IPS-18a (cell line): ENCODE data around the gene RNF41.
A peak's percentile ranks its signal among the peaks of the same experiment; 100 is the strongest.

ENCODE experiments used
- H3K27ac ChIP-seq: one replicate; pipeline ENCODE4 v1.5.1; 2013; ENCODE audit warnings: low read length
- H3K27me3 ChIP-seq: one replicate; pipeline ENCODE4 v1.6.1; 2013; ENCODE audit warnings: mild to moderate bottlenecking, low read length; ENCODE audit not compliant: control insufficient read depth, insufficient read depth
- H3K36me3 ChIP-seq: one replicate; pipeline ENCODE4 v1.6.1; 2013; ENCODE audit warnings: low read depth, low read length; ENCODE audit not compliant: control insufficient read depth
- H3K4me1 ChIP-seq: one replicate; pipeline ENCODE4 v1.6.1; 2013; ENCODE audit warnings: low read depth, low read length; ENCODE audit not compliant: control insufficient read depth
- H3K4me3 ChIP-seq: one replicate; pipeline ENCODE4 v1.5.1; 2013; ENCODE audit warnings: low read length
- H3K9ac ChIP-seq: one replicate; pipeline ENCODE4 v1.6.1; 2013; ENCODE audit warnings: mild to moderate bottlenecking, low read length, moderate library complexity
- H3K9me3 ChIP-seq: one replicate; pipeline ENCODE4 v1.6.1; 2013; ENCODE audit warnings: low read depth, low read length; ENCODE audit not compliant: control insufficient read depth

Gene RNF41

GRCh38 chr12:56224102-56224701 lies 2.5 kb upstream of the RNF41 start, which contains the start of gene NABP2:
TSS of gene NABP2 (plus strand) at chr12:56224342. CDS start at chr12:56224857, 515 bp downstream.
- no peaks in the 10 kb centered on the region for H3K27me3 ChIP-seq
- no peaks in the 10 kb centered on the region for H3K36me3 ChIP-seq
- H3K27ac ChIP-seq, result peak within 1 kb of the TSS; percentile 80
- peak within 1 kb of the TSS; percentile 76 for H3K9ac ChIP-seq
- H3K4me3 ChIP-seq, result peak within 1 kb of the TSS; percentile 79
- H3K4me1 ChIP-seq, result peaks cover 17% of the 10 kb centered on the region
- no peaks in the 10 kb centered on the region for H3K9me3 ChIP-seq

- no peaks in the 10 kb centered on the region for H3K27me3 ChIP-seq
- peak overlapping the region; percentile 65 for H3K9ac ChIP-seq
- peak overlapping the region; percentile 43 for H3K4me3 ChIP-seq
- peak overlapping the region; percentile 80 for H3K27ac ChIP-seq
- H3K9me3 ChIP-seq, result no peaks in the 10 kb centered on the region
- no peaks in the 10 kb centered on the region for H3K36me3 ChIP-seq
- peaks cover 17% of the 10 kb centered on the region for H3K4me1 ChIP-seq
Measured at GRCh38 chr12:56223571-56224101, 1.9 kb upstream of the RNF41 start.

- Histone ChIP-seq H3K4me3 (peak overlapping the region; percentile 94), H3K27me3 (no peaks in the 10 kb centered on the region), H3K9me3 (no peaks in the 10 kb centered on the region), H3K4me1 (peaks cover 17% of the 10 kb centered on the region), H3K27ac (peak overlapping the region; percentile 89), H3K36me3 (no peaks in the 10 kb centered on the region), H3K9ac (peak overlapping the region; percentile 91)
Measured at GRCh38 chr12:56222531-56222895, 791 bp upstream of the RNF41 start.

- Histone ChIP-seq H3K4me3 (peak overlapping the region; percentile 94), H3K9ac (peak overlapping the region; percentile 91), H3K27me3 (no peaks in the 10 kb centered on the region), H3K4me1 (peaks cover 17% of the 10 kb centered on the region), H3K27ac (peak overlapping the region; percentile 89), H3K9me3 (no peaks in the 10 kb centered on the region), H3K36me3 (peaks cover 3% of the 10 kb centered on the region)
Measured at GRCh38 chr12:56221232-56221756, 428 bp downstream of the RNF41 start.

GRCh38 chr12:56220611-56221231 lies 1.0 kb downstream of the RNF41 start:
- Histone ChIP-seq H3K27me3 (no peaks in the 10 kb centered on the region), H3K36me3 (peaks cover 7% of the 10 kb centered on the region), H3K9me3 (no peaks in the 10 kb centered on the region), H3K27ac (peak overlapping the region; percentile 89), H3K9ac (peak overlapping the region; percentile 91), H3K4me1 (peaks cover 17% of the 10 kb centered on the region), H3K4me3 (peak overlapping the region; percentile 94)

GRCh38 chr12:56219840-56220239 lies 1.9 kb downstream of the RNF41 start:
- Histone ChIP-seq H3K27ac (no peak overlapping the region), H3K4me3 (no peak overlapping the region)

GRCh38 chr12:56216461-56216860 lies 5.3 kb downstream of the RNF41 start:
- no peak overlapping the region for H3K9ac ChIP-seq
- no peak overlapping the region for H3K27ac ChIP-seq
- H3K9me3 ChIP-seq, result no peaks in the 10 kb centered on the region
- no peaks in the 10 kb centered on the region for H3K4me1 ChIP-seq
- no peak overlapping the region for H3K4me3 ChIP-seq
- peaks cover 42% of the 10 kb centered on the region for H3K36me3 ChIP-seq
- no peaks in the 10 kb centered on the region for H3K27me3 ChIP-seq

More at GRCh38 chr12:56219840-56220239, 1.9 kb downstream of the RNF41 start:
- peaks cover 12% of the 10 kb centered on the region for H3K36me3 ChIP-seq
- H3K9me3 ChIP-seq, result no peaks in the 10 kb centered on the region
- no peaks in the 10 kb centered on the region for H3K27me3 ChIP-seq
- peaks cover 16% of the 10 kb centered on the region for H3K4me1 ChIP-seq
- no peak overlapping the region for H3K9ac ChIP-seq

GRCh38 chr12:56213878-56214277 lies 7.8 kb downstream of the RNF41 start:
- Histone ChIP-seq H3K9ac (no peak overlapping the region), H3K27ac (no peak overlapping the region), H3K36me3 (peaks cover 57% of the 10 kb centered on the region), H3K9me3 (no peaks in the 10 kb centered on the region), H3K4me1 (no peaks in the 10 kb centered on the region), H3K27me3 (no peaks in the 10 kb centered on the region), H3K4me3 (no peak overlapping the region)

GRCh38 chr12:56212361-56212760 lies 9.4 kb downstream of the RNF41 start:
- H3K36me3 ChIP-seq, result peaks cover 66% of the 10 kb centered on the region

GRCh38 chr12:56208006-56208405 lies 13.7 kb downstream of the RNF41 start:
- H3K36me3 ChIP-seq, result peaks cover 65% of the 10 kb centered on the region
- H3K4me3 ChIP-seq, result no peak overlapping the region
- no peak overlapping the region for H3K9ac ChIP-seq
- H3K27ac ChIP-seq, result no peak overlapping the region
- H3K27me3 ChIP-seq, result no peaks in the 10 kb centered on the region
- H3K4me1 ChIP-seq, result no peaks in the 10 kb centered on the region
- no peaks in the 10 kb centered on the region for H3K9me3 ChIP-seq

More at GRCh38 chr12:56212361-56212760, 9.4 kb downstream of the RNF41 start:
- Histone ChIP-seq H3K27ac (no peak overlapping the region), H3K4me1 (no peaks in the 10 kb centered on the region), H3K27me3 (no peaks in the 10 kb centered on the region), H3K4me3 (no peak overlapping the region), H3K9me3 (no peaks in the 10 kb centered on the region), H3K9ac (no peak overlapping the region)

GRCh38 chr12:56206452-56207166 lies 15.1 kb downstream of the RNF41 start:
- H3K4me1 ChIP-seq, result no peaks in the 10 kb centered on the region
- H3K27ac ChIP-seq, result no peak overlapping the region
- no peak overlapping the region for H3K9ac ChIP-seq
- H3K9me3 ChIP-seq, result no peaks in the 10 kb centered on the region
- no peaks in the 10 kb centered on the region for H3K27me3 ChIP-seq
- H3K4me3 ChIP-seq, result no peak overlapping the region
- peaks cover 52% of the 10 kb centered on the region for H3K36me3 ChIP-seq
